Right lobe of liver (tissue), 6 donors: Measurements from ENCODE around the gene SWAP70. TPM values are rescaled to one million over a fixed set of nuclear protein-coding genes. Genes with fewer than 3 reads are reported as not detected.

Source experiments
- ATAC-seq, 4 donors: fragments of 200-7000 bp; cut with Tn5 transposase; one replicate each; pipeline ENCODE4 v1.9.1; 2020; ENCODE audit warnings: mild to moderate bottlenecking in 4 of 4, moderate library complexity in 4 of 4
- DNase-seq, 3 donors: peaks; one replicate each; pipeline ENCODE4 v3.0.0-alpha.2; 2020
- H3K27ac ChIP-seq, 3 donors: fragments of 200-600 bp; one replicate each; pipeline ENCODE4 v1.8.0; 2022
- H3K27me3 ChIP-seq, 2 donors: fragments of 200-600 bp; one replicate each; pipeline ENCODE4 v1.8.0; 2022
- H3K36me3 ChIP-seq, 4 donors: fragments of 200-600 bp; sonication (generic) in 1 of 4; one replicate each; pipeline versions ENCODE4 v1.5.1 to v1.8.0; 2017 to 2022; ENCODE audit warnings: control low read depth in 1 of 4
- H3K4me1 ChIP-seq, 4 donors: fragments of 200-600 bp; sonication (generic) in 1 of 4; one replicate each; pipeline versions ENCODE4 v1.5.1 to v1.8.0; 2017 to 2022; ENCODE audit warnings: control low read depth in 1 of 4
- H3K4me3 ChIP-seq, 3 donors: fragments of 200-600 bp; one replicate each; pipeline ENCODE4 v1.8.0; 2022
- H3K9me3 ChIP-seq, 4 donors: fragments of 200-600 bp; sonication (generic) in 1 of 4; one replicate each; pipeline versions ENCODE4 v1.5.1 to v1.8.0; 2017 to 2022; ENCODE audit warnings: control low read depth in 1 of 4
- CTCF ChIP-seq, 4 donors: fragments of 200-600 bp in 3 of 4; fragments of 450-650 bp in 1 of 4; IDR thresholded peaks; one replicate each; pipeline versions ENCODE4 v1.5.1 to v1.8.0; 2016 to 2022; ENCODE audit warnings: antibody characterized with exemption in 4 of 4, mild to moderate bottlenecking in 2 of 4
- POLR2A ChIP-seq: fragments of 450-650 bp; IDR thresholded peaks from one replicate; pipeline ENCODE4 v1.6.1; 2017; ENCODE audit warnings: antibody characterized with exemption, mild to moderate bottlenecking
- WGBS: methylation state at CpG from one replicate; pipeline ENCODE4 v1.1.6; 2018; ENCODE audit warnings: low coverage, low lambda C conversion rate; ENCODE audit not compliant: insufficient coverage; ENCODE audit errors: missing lambda C conversion rate; 5-methylcytosine and 5-hydroxymethylcytosine counted together
- intact Hi-C, 2 donors: fragments of 100-400 bp; cut with DNase I; formaldehyde crosslinking; loops; one replicate each; pipeline versions ENCODE4 v1.11.2 to v1.14.1; 2022
- total RNA-seq, 6 experiments: library from RNA; depleted of rRNA in 2 of 6; stranded (reverse); fragments of >200 nt in 2 of 6; fragmentation: NEBNext Ultra II Directional in 3 of 6; extraction: Animal tissue kit (Norgen Biotek cat#: 25700) in 3 of 6; gene quantifications; one replicate each; pipeline versions ENCODE4 v1.1.0 to v1.2.4, GENCODE V29; 2016 to 2023
- donor health status: DM: no; HTN: yes; CAD: no.
- donor health status: DM: no; HTN: no; CAD: no.
- donor health status: DM: no; HTN: no; CAD: no.
- donor health status: DM: no; HTN: yes; CAD: no.
- donor health status: DM: no; HTN: yes; CAD: no.

SWAP70 gene
- total RNA-seq, 6 experiments from 2014 or later = 3.2 to 13.5 (median 7.4) TPM

- TF ChIP-seq POLR2A = no peak
- TF ChIP-seq CTCF (IDR thresholded peaks at IDR 0.05) = no peak
- no peaks in the 10 kb centered on the region for H3K27me3 ChIP-seq
- DNase-seq (no peak), ATAC-seq (no peak)
- no peaks in the 10 kb centered on the region for H3K4me1 ChIP-seq
- intact Hi-C loops = no loop called here
- H3K9me3 ChIP-seq = no peaks in the 10 kb centered on the region
- H3K27ac ChIP-seq = no peak overlapping the region
- no peaks in the 10 kb centered on the region for H3K36me3 ChIP-seq
- 90% methylated on average over 3 of the region's 3 CpGs for WGBS
- no peak overlapping the region for H3K4me3 ChIP-seq
Observed at GRCh38 chr11:9672288-9672916, 8.5 kb downstream of the SWAP70 start.

DNA sequence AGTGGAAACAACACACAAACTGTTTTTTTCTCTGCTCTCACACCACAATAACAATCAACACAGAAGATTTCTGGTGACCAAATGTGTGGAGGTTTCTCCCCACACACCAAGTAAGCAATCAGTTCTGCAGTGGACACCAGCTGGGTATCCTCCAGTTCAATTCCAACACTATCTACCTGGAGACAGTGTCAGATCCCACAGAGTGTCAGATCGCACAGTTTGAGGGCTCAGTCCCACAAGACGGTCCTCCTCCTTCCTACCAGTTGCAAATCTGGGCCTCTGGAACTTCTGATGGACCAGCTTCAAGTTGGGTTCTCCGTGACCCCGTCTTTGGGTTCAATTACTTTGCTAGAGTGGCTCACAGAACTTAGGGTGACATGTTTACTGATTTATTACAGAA lies 9.0 kb downstream of the SWAP70 start:
- intact Hi-C loops = no loop called here
- Histone ChIP-seq H3K27me3 (no peaks in the 10 kb centered on the region), H3K27ac (no peak overlapping the region), H3K4me1 (no peaks in the 10 kb centered on the region), H3K4me3 (no peak overlapping the region), H3K36me3 (no peaks in the 10 kb centered on the region), H3K9me3 (no peaks in the 10 kb centered on the region)
- no CpG with 5 or more reads among the region's 4 CpGs for WGBS
- ATAC-seq (no peak), DNase-seq (no peak)
- TF ChIP-seq POLR2A (no peak), CTCF (IDR thresholded peaks at IDR 0.05) (no peak)

DNA sequence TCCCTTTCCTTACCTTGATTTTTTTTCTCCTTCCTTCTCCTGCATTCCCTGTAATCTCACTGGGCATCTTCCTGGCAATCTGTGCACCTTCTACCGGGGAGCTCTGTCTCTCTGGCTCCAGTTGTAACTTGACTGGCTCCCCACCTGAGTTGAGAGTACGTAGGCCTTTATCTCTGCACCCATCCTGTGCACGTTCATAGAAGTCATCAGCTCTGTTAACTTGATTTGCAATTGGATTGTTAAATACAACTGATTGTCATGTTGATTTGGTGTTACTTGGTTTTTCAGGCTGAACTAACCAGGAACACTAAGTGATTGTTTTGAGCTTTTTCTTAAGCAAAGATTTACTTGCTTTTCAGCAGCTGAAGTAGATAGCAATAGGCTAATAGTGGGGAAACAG lies 11.8 kb downstream of the SWAP70 start:
- DNase-seq (no peak), ATAC-seq (no peak)
- no peak for TF ChIP-seq CTCF (IDR thresholded peaks at IDR 0.05)
- TF ChIP-seq POLR2A = no peak
- H3K27ac ChIP-seq = no peak overlapping the region
- no peak overlapping the region for H3K4me3 ChIP-seq
- whole genome bisulfite sequencing = 66% methylated on average over 3 of the region's 3 CpGs
- no peaks in the 10 kb centered on the region for H3K4me1 ChIP-seq
- intact Hi-C loops = no loop called here
- H3K36me3 ChIP-seq = no peaks in the 10 kb centered on the region
- no peaks in the 10 kb centered on the region for H3K9me3 ChIP-seq
- H3K27me3 ChIP-seq = no peaks in the 10 kb centered on the region

DNA sequence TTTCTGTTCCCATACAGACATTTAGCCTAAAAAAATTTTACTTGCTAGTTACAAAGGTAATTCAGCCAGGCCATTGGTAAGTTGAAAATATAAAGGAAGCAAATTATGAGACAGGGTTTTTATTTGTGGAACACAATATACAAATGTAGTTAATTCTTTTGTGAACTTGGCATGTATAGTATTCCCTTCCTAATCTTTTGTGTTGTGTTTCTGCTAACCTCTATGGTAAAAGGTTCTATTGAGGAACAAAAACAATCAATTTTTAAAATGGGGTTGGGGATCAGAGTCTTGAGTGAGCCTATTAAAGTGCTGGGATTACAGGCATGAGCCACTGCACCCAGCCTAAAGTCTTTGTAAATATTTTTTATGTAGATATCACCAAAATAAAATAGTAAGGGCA lies 14.1 kb downstream of the SWAP70 start:
- Histone ChIP-seq H3K4me1 (no peaks in the 10 kb centered on the region), H3K4me3 (no peak overlapping the region), H3K9me3 (no peaks in the 10 kb centered on the region), H3K36me3 (no peaks in the 10 kb centered on the region), H3K27me3 (no peaks in the 10 kb centered on the region), H3K27ac (no peak overlapping the region)
- TF ChIP-seq POLR2A (no peak), CTCF (IDR thresholded peaks at IDR 0.05) (no peak)
- intact Hi-C loops = no loop called here
- ATAC-seq (no peak), DNase-seq (no peak)

- WGBS = 74% methylated on average over 4 of the region's 4 CpGs
- H3K4me1 ChIP-seq = no peaks in the 10 kb centered on the region
- H3K4me3 ChIP-seq = no peak overlapping the region
- no peaks in the 10 kb centered on the region for H3K36me3 ChIP-seq
- H3K27me3 ChIP-seq = no peaks in the 10 kb centered on the region
- DNase-seq (no peak), ATAC-seq (no peak)
- intact Hi-C loops = no loop called here
- H3K27ac ChIP-seq = no peak overlapping the region
- no peak for TF ChIP-seq CTCF (IDR thresholded peaks at IDR 0.05)
- TF ChIP-seq POLR2A = no peak
- H3K9me3 ChIP-seq = no peaks in the 10 kb centered on the region
Observed at GRCh38 chr11:9678576-9678975, 14.7 kb downstream of the SWAP70 start.
